ENCODE measurements around the gene UCMA. TPM values are rescaled to one million over a fixed set of nuclear protein-coding genes. Genes with fewer than 3 reads are reported as not detected.

The UCMA gene
- total RNA-seq, 2 experiments from 2014 or later = not detected

GRCh38 chr10:13206091-13206490, 28.1 kb downstream of the UCMA start:
- DNase-seq (no peak), ATAC-seq (ENCODE audit: poor library complexity) (no peak)
- H3K36me3 ChIP-seq (ENCODE audit: insufficient read depth, low read length) = no peaks in the 10 kb centered on the region
- no peaks in the 10 kb centered on the region for H3K4me1 ChIP-seq (ENCODE audit: insufficient read depth, low read length)
- no peaks in the 10 kb centered on the region for H3K9me3 ChIP-seq (ENCODE audit: control insufficient read depth in 1 of 2, insufficient read depth in 1 of 2, low read length in 2 of 2)
- H3K27me3 Mint-ChIP-seq = no peaks in the 10 kb centered on the region
- H3K4me3 Mint-ChIP-seq = no peak overlapping the region
- no peak for TF ChIP-seq CTCF (IDR thresholded peaks at IDR 0.05)
- H3K27ac Mint-ChIP-seq = no peak overlapping the region
- H3K4me3 ChIP-seq (ENCODE audit: low read length) = no peak overlapping the region
- no peak overlapping the region for H3K27ac ChIP-seq (ENCODE audit: low read depth in 1 of 2, low read length in 2 of 2)
- H3K9me3 Mint-ChIP-seq = no peaks in the 10 kb centered on the region
- no peaks in the 10 kb centered on the region for H3K27me3 ChIP-seq (ENCODE audit: control insufficient read depth in 1 of 2, insufficient read depth in 2 of 2, low read length in 2 of 2)
- H3K36me3 Mint-ChIP-seq (ENCODE audit: low read depth) = no peaks in the 10 kb centered on the region
- intact Hi-C loops (cut with DNase I, micrococcal nuclease) = loop anchor here in 1 of 2 experiments (5.0 kb wide), 1 partner anchor 96 kb away; the partner anchor contains the start of gene PHYH
- POLR2A ChIA-PET = interaction anchor here (0.8 to 1.1 kb wide), 2 partner anchors 96 to 166 kb away, joined by 3 read pairs; no protein-coding TSS in a partner anchor
- CTCF ChIA-PET = interaction anchor here (0.6 to 1.0 kb wide), 2 partner anchors 96 to 1145 kb away, joined by 3 to 14 read pairs; no protein-coding TSS in a partner anchor
- no peaks in the 10 kb centered on the region for H3K4me1 Mint-ChIP-seq (ENCODE audit: low read depth)

DNA sequence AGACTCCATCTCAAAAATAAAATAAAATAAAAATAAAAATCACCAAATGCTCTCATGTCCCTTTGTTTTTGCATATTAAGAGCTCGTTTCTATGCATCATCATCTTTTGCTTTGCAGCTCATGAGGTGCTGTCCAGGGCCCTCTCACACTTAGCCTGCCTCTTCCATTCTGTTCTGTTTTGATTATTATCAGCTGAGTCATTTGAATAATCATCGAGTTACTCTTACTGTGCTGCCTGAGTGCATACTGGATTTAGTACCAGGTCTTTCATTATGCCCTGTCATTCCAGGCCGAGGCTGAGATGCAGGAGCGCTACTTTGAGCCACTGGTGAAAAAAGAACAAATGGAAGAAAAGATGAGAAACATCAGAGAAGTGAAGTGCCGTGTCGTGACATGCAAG, 33.0 kb downstream of the UCMA start:
- no peak for TF ChIP-seq CTCF (IDR thresholded peaks at IDR 0.05)
- CTCF ChIA-PET = no interaction called here

DNA sequence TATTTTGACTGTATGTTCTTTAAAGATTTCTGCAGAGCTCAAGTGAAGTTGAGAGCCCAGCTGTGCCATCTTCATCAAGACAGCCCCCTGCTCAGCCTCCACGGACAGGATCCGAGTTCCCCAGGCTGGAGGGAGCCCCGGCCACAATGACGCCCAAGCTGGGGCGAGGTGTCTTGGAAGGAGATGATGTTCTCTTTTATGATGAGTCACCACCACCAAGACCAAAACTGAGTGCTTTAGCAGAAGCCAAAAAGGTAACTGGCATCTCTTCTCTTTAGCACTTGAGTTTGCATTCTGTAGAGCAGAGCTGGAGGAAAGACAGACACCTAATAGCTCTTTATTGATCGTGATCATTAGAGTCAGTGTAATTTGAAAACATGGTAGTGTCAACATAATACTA, 39.2 kb downstream of the UCMA start:
- H3K9me3 Mint-ChIP-seq = no peaks in the 10 kb centered on the region
- no peak overlapping the region for H3K27ac Mint-ChIP-seq
- no peaks in the 10 kb centered on the region for H3K27me3 ChIP-seq (ENCODE audit: control insufficient read depth in 1 of 2, insufficient read depth in 2 of 2, low read length in 2 of 2)
- ChIA-PET CTCF (no interaction called here), POLR2A (no interaction called here)
- ATAC-seq (ENCODE audit: poor library complexity) (no peak), DNase-seq (no peak)
- intact Hi-C loops (cut with DNase I, micrococcal nuclease) = no loop called here
- no peaks in the 10 kb centered on the region for H3K4me1 ChIP-seq (ENCODE audit: insufficient read depth, low read length)
- H3K27me3 Mint-ChIP-seq = no peaks in the 10 kb centered on the region
- no peak overlapping the region for H3K4me3 Mint-ChIP-seq
- no peaks in the 10 kb centered on the region for H3K36me3 Mint-ChIP-seq (ENCODE audit: low read depth)
- H3K4me1 Mint-ChIP-seq (ENCODE audit: low read depth) = no peaks in the 10 kb centered on the region
- H3K36me3 ChIP-seq (ENCODE audit: insufficient read depth, low read length) = no peaks in the 10 kb centered on the region
- no peaks in the 10 kb centered on the region for H3K9me3 ChIP-seq (ENCODE audit: control insufficient read depth in 1 of 2, insufficient read depth in 1 of 2, low read length in 2 of 2)
- TF ChIP-seq CTCF (IDR thresholded peaks at IDR 0.05) = no peak
- no peak overlapping the region for H3K4me3 ChIP-seq (ENCODE audit: low read length)
- no peak overlapping the region for H3K27ac ChIP-seq (ENCODE audit: low read depth in 1 of 2, low read length in 2 of 2)

More for the DNA sequence above, 33.0 kb downstream of the UCMA start:
- no peaks in the 10 kb centered on the region for H3K9me3 ChIP-seq (ENCODE audit: control insufficient read depth in 1 of 2, insufficient read depth in 1 of 2, low read length in 2 of 2)
- intact Hi-C loops (cut with DNase I, micrococcal nuclease) = no loop called here
- H3K36me3 ChIP-seq (ENCODE audit: insufficient read depth, low read length) = no peaks in the 10 kb centered on the region
- no peaks in the 10 kb centered on the region for H3K9me3 Mint-ChIP-seq
- H3K27me3 Mint-ChIP-seq = no peaks in the 10 kb centered on the region
- no peaks in the 10 kb centered on the region for H3K27me3 ChIP-seq (ENCODE audit: control insufficient read depth in 1 of 2, insufficient read depth in 2 of 2, low read length in 2 of 2)
- no peaks in the 10 kb centered on the region for H3K4me1 ChIP-seq (ENCODE audit: insufficient read depth, low read length)
- no peak overlapping the region for H3K27ac Mint-ChIP-seq
- ATAC-seq (ENCODE audit: poor library complexity) (no peak), DNase-seq (no peak)
- no peak overlapping the region for H3K4me3 Mint-ChIP-seq
- POLR2A ChIA-PET = interaction anchor here (1.1 kb wide), 1 partner anchor 101 kb away, joined by 4 read pairs; no protein-coding TSS in a partner anchor
- no peak overlapping the region for H3K4me3 ChIP-seq (ENCODE audit: low read length)
- no peak overlapping the region for H3K27ac ChIP-seq (ENCODE audit: low read depth in 1 of 2, low read length in 2 of 2)
- no peaks in the 10 kb centered on the region for H3K36me3 Mint-ChIP-seq (ENCODE audit: low read depth)
- no peaks in the 10 kb centered on the region for H3K4me1 Mint-ChIP-seq (ENCODE audit: low read depth)

Data from CD4-positive, alpha-beta T cell (primary cell).